ENCODE data around the gene KXD1. TPM values are rescaled to one million over a fixed set of nuclear protein-coding genes. Genes with fewer than 3 reads are reported as not detected.

Gene KXD1
- total and polyA plus RNA-seq, 7 experiments from 2014 or later: 70.3 to 108 (median 78.5) TPM

GRCh38 chr19:18568367-18568766 is 10.7 kb downstream of the KXD1 start:
- H3K27me3 Mint-ChIP-seq: peaks cover 0 to 2% (median 0%) of the 10 kb centered on the region in 5 donors
- CTCF ChIA-PET: no interaction called here
- no peak overlapping the region for H3K4me3 ChIP-seq (ENCODE audit: low read length)
- no peaks in the 10 kb centered on the region for H3K27me3 ChIP-seq (ENCODE audit: control insufficient read depth in 2 of 2, insufficient read depth in 2 of 2, low read length in 2 of 2)
- POLR2A ChIA-PET: interaction anchor here (0.7 to 2.4 kb wide), 3 partner anchors 10 to 372 kb away, joined by 3 to 16 read pairs (median 3); partner anchors contain the start of genes KXD1 and REX1BD
- H3K9me3 Mint-ChIP-seq: no peaks in the 10 kb centered on the region
- DNase-seq (no peak), ATAC-seq (no peak)
- peaks cover 14 to 28% (median 19%) of the 10 kb centered on the region in 7 donors for H3K4me1 Mint-ChIP-seq
- H3K36me3 Mint-ChIP-seq: peaks cover 0 to 28% (median 11%) of the 10 kb centered on the region in 5 donors
- no peak overlapping the region for H3K4me3 Mint-ChIP-seq
- no peaks in the 10 kb centered on the region for H3K9me3 ChIP-seq (ENCODE audit: control insufficient read depth in 2 of 3, low read length in 3 of 3)
- H3K36me3 ChIP-seq (ENCODE audit: control insufficient read depth in 2 of 3, insufficient read depth in 3 of 3, low read length in 3 of 3): peaks cover under 1 to 66% (median 10%) of the 10 kb centered on the region in 3 experiments
- intact Hi-C loops (cut with micrococcal nuclease): no loop called here
- no peak overlapping the region for H3K27ac ChIP-seq (ENCODE audit: low read depth, low read length)
- H3K4me1 ChIP-seq (ENCODE audit: control insufficient read depth in 2 of 2, insufficient read depth in 2 of 2, low read length in 2 of 2): peaks cover 13 to 15% of the 10 kb centered on the region in 2 donors
- no peak overlapping the region for H3K27ac Mint-ChIP-seq

DNA sequence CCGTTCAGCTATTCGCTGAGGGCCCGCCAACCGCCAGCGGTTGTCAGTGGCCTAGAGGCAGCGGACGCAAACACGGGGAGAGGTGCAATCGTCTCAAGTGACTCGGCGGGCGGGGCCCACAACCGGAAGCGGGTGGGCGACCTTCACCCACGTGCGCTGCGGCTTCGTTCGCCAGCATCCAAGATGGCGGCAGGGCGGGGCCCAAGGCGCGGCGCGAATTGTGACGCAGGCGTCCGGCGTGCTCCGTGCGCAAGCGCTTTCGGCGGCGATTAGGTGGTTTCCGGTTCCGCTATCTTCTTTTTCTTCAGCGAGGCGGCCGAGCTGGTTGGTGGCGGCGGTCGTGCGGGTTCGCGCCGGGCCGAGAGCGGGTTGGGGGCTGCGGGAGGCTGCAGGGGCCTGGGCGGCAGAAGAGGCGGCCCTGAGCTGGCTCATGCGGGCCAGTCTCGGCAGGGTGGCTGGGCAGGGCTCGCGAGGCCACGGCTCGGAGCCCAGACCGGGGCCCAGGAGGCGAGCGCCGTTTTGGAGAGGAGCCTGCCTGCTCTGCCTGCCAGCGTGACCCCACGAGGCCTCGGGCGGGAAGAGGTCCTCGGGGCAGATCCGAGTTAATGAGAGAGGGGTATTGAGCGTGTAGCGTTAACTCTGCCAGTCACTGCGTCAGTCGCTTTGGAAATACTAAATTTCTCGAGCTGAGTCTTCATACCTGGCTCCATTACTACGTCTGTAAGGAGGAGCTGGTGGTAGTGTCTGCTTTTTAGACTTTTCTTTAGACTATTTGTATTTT is 14.1 kb downstream of the KXD1 start, which contains the start of gene UBA52:
UBA52 (plus strand) TSS at position 294 of the 781 bp plus-strand sequence. CDS start 1,444 bp downstream, outside the sequence.
- H3K4me1 Mint-ChIP-seq: peaks cover 14 to 38% (median 26%) of the 10 kb centered on the region in 7 donors
- POLR2A ChIA-PET: interaction anchor here (0.6 to 3.5 kb wide), 24 partner anchors 9 to 347 kb away, joined by 3 to 47 read pairs (median 4); partner anchors contain the start of genes COPE, CRTC1, DDX49 and ELL
- H3K36me3 ChIP-seq (ENCODE audit: control insufficient read depth in 2 of 3, insufficient read depth in 3 of 3, low read length in 3 of 3): peaks cover 14 to 64% (median 26%) of the 10 kb centered on the region in 3 experiments

GRCh38 chr19:18574691-18575291 is 17.1 kb downstream of the KXD1 start:
- intact Hi-C loops (cut with micrococcal nuclease): loop anchor here in 1 of 2 donors (10.0 kb wide), 1 partner anchor 100 kb away; no protein-coding TSS in a partner anchor
- Histone ChIP-seq H3K27me3 (ENCODE audit: control insufficient read depth in 2 of 2, insufficient read depth in 2 of 2, low read length in 2 of 2) (no peaks in the 10 kb centered on the region), H3K36me3 (ENCODE audit: control insufficient read depth in 2 of 3, insufficient read depth in 3 of 3, low read length in 3 of 3) (peaks cover 14 to 55% (median 30%) of the 10 kb centered on the region in 3 experiments), H3K9me3 (ENCODE audit: control insufficient read depth in 2 of 3, low read length in 3 of 3) (no peaks in the 10 kb centered on the region), H3K27ac (ENCODE audit: low read depth, low read length) (no peak overlapping the region), H3K4me1 (ENCODE audit: control insufficient read depth in 2 of 2, insufficient read depth in 2 of 2, low read length in 2 of 2) (peaks cover 17% of the 10 kb centered on the region in 2 donors), H3K4me3 (ENCODE audit: low read length) (no peak overlapping the region)
- peaks cover 0 to 2% (median 0%) of the 10 kb centered on the region in 5 donors for H3K27me3 Mint-ChIP-seq
- peaks cover 0 to 2% (median 0%) of the 10 kb centered on the region in 11 donors for H3K9me3 Mint-ChIP-seq
- H3K27ac Mint-ChIP-seq: peak overlapping the region in 3 of 9 donors; percentile 46 to 81 (median 55)
- DNase-seq: no peak
- POLR2A ChIA-PET: interaction anchor here (1.8 kb wide), 1 partner anchor 344 kb away, joined by 4 read pairs; the partner anchor contains the start of genes COPE and DDX49
- peaks cover 14 to 38% (median 25%) of the 10 kb centered on the region in 7 donors for H3K4me1 Mint-ChIP-seq
- CTCF ChIA-PET: no interaction called here
- H3K4me3 Mint-ChIP-seq: peak overlapping the region in 5 of 10 donors; percentile 12 to 58 (median 48)
- H3K36me3 Mint-ChIP-seq: peaks cover 0 to 31% (median 13%) of the 10 kb centered on the region in 5 donors
- no peak for ATAC-seq

More for the DNA sequence above, 14.1 kb downstream of the KXD1 start, which contains the start of gene UBA52:
- H3K27ac ChIP-seq (ENCODE audit: low read depth, low read length): peak within 1 kb of the TSS; percentile 94
- CTCF ChIA-PET: interaction anchor here (0.6 to 2.0 kb wide), 8 partner anchors 14 to 261 kb away, joined by 3 to 11 read pairs (median 4); partner anchors contain the start of genes KXD1 and REX1BD
- peak; percentile 97 for ATAC-seq
- peak within 1 kb of the TSS; percentile 91 for H3K4me3 ChIP-seq (ENCODE audit: low read length)
- Mint-ChIP-seq H3K27ac (peak within 1 kb of the TSS; percentile 92 to 99 (median 96)), H3K36me3 (peaks cover 0 to 35% (median 17%) of the 10 kb centered on the region in 5 donors), H3K9me3 (no peaks in the 10 kb centered on the region), H3K4me3 (peak within 1 kb of the TSS; percentile 83 to 97 (median 91)), H3K27me3 (peaks cover 0 to 2% (median 0%) of the 10 kb centered on the region in 5 donors)
- no peaks in the 10 kb centered on the region for H3K27me3 ChIP-seq (ENCODE audit: control insufficient read depth in 2 of 2, insufficient read depth in 2 of 2, low read length in 2 of 2)
- peaks cover 17% of the 10 kb centered on the region in 2 donors for H3K4me1 ChIP-seq (ENCODE audit: control insufficient read depth in 2 of 2, insufficient read depth in 2 of 2, low read length in 2 of 2)
- intact Hi-C loops (cut with micrococcal nuclease): loop anchor here (1.0 to 10.0 kb wide), 7 partner anchors 14 to 348 kb away; partner anchors contain the start of genes COPE (in 2 of the 2), DDX49 (in 2 of the 2), ELL (in 2 of the 2) and KXD1 (in 2 of the 2)
- peak; percentile 97 to 99 (median 98) for DNase-seq
- H3K9me3 ChIP-seq (ENCODE audit: control insufficient read depth in 2 of 3, low read length in 3 of 3): no peaks in the 10 kb centered on the region

GRCh38 chr19:18576383-18576782 is 18.7 kb downstream of the KXD1 start:
- no peaks in the 10 kb centered on the region for H3K27me3 ChIP-seq (ENCODE audit: control insufficient read depth in 2 of 2, insufficient read depth in 2 of 2, low read length in 2 of 2)
- H3K36me3 Mint-ChIP-seq: peaks cover 0 to 26% (median 13%) of the 10 kb centered on the region in 5 donors
- H3K9me3 Mint-ChIP-seq: peaks cover 0 to 2% (median 0%) of the 10 kb centered on the region in 11 donors
- ChIA-PET POLR2A (interaction anchor here (0.7 to 0.9 kb wide), 2 partner anchors 12 to 50 kb away, joined by 3 to 4 read pairs; partner anchors contain the start of gene REX1BD), CTCF (interaction anchor here (0.6 kb wide), 1 partner anchor 404 kb away, joined by 4 read pairs; no protein-coding TSS in a partner anchor)
- no peak overlapping the region for H3K4me3 Mint-ChIP-seq
- H3K27ac Mint-ChIP-seq: no peak overlapping the region
- H3K36me3 ChIP-seq (ENCODE audit: control insufficient read depth in 2 of 3, insufficient read depth in 3 of 3, low read length in 3 of 3): peaks cover 14 to 55% (median 30%) of the 10 kb centered on the region in 3 experiments
- H3K4me3 ChIP-seq (ENCODE audit: low read length): no peak overlapping the region
- no peaks in the 10 kb centered on the region for H3K9me3 ChIP-seq (ENCODE audit: control insufficient read depth in 2 of 3, low read length in 3 of 3)
- peaks cover 17% of the 10 kb centered on the region in 2 donors for H3K4me1 ChIP-seq (ENCODE audit: control insufficient read depth in 2 of 2, insufficient read depth in 2 of 2, low read length in 2 of 2)
- no peak for DNase-seq
- no peak overlapping the region for H3K27ac ChIP-seq (ENCODE audit: low read depth, low read length)
- H3K4me1 Mint-ChIP-seq: peaks cover 12 to 35% (median 22%) of the 10 kb centered on the region in 7 donors
- peaks cover 0 to 2% (median 0%) of the 10 kb centered on the region in 5 donors for H3K27me3 Mint-ChIP-seq
- ATAC-seq: no peak
- intact Hi-C loops (cut with micrococcal nuclease): loop anchor here in 1 of 2 donors (10.0 kb wide), 1 partner anchor 102 kb away; no protein-coding TSS in a partner anchor

DNA sequence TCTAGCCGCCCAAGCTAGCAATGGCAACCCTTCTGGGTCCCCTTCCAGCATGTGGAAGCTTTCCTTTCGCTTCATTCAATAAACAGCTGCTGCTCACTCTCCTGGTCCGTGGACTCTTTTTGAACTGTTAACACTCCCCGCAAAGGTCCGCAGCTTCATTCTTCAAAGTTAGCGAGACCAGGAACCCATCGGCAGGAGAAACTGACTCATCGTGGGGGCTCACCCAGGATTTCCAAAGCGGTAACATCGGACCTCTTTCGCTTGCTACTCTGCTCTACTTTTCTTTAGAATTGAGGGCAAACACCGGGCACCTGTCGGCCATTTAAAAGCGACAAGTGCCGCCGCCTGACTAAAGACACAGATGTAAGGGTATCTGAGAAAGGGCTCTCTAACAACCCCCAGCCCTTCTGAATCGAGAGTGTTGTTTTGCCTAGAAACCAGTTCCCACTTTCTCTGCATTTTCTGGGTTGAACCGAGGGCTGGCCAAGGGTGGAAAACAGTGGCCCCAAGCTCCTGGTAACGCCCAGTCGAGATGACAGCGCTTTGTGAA is 19.8 kb downstream of the KXD1 start:
- Mint-ChIP-seq H3K27ac (peak overlapping the region in 1 of 9 donors; percentile 67), H3K36me3 (peaks cover 0 to 25% (median 13%) of the 10 kb centered on the region in 5 donors)
- POLR2A ChIA-PET: no interaction called here

More for the DNA sequence above, 19.8 kb downstream of the KXD1 start:
- H3K4me3 Mint-ChIP-seq: no peak overlapping the region
- H3K9me3 ChIP-seq (ENCODE audit: control insufficient read depth in 2 of 3, low read length in 3 of 3): no peaks in the 10 kb centered on the region
- no peak for DNase-seq
- H3K4me3 ChIP-seq (ENCODE audit: low read length): no peak overlapping the region
- H3K27ac ChIP-seq (ENCODE audit: low read depth, low read length): no peak overlapping the region
- CTCF ChIA-PET: no interaction called here
- H3K36me3 ChIP-seq (ENCODE audit: control insufficient read depth in 2 of 3, insufficient read depth in 3 of 3, low read length in 3 of 3): peaks cover 14 to 51% (median 30%) of the 10 kb centered on the region in 3 experiments
- H3K9me3 Mint-ChIP-seq: peaks cover 0 to 2% (median 0%) of the 10 kb centered on the region in 11 donors
- H3K27me3 Mint-ChIP-seq: no peaks in the 10 kb centered on the region
- H3K27me3 ChIP-seq (ENCODE audit: control insufficient read depth in 2 of 2, insufficient read depth in 2 of 2, low read length in 2 of 2): no peaks in the 10 kb centered on the region
- intact Hi-C loops (cut with micrococcal nuclease): loop anchor here in 1 of 2 donors (10.0 kb wide), 1 partner anchor 103 kb away; no protein-coding TSS in a partner anchor
- H3K4me1 Mint-ChIP-seq: peaks cover 6 to 24% (median 12%) of the 10 kb centered on the region in 7 donors
- ATAC-seq: no peak
- peaks cover 12 to 14% of the 10 kb centered on the region in 2 donors for H3K4me1 ChIP-seq (ENCODE audit: control insufficient read depth in 2 of 2, insufficient read depth in 2 of 2, low read length in 2 of 2)
